ENCODE data around the gene TLK1. TPM values are rescaled to one million over a fixed set of nuclear protein-coding genes. Genes with fewer than 3 reads are reported as not detected.

The TLK1 gene
- polyA plus RNA-seq, 1 of the 3 experiments (the other 2 are of a cell fraction), result 4.8 TPM

- Histone ChIP-seq H3K9me3 (no peaks in the 10 kb centered on the region), H3K36me3 (replicated peaks in 1 of 2; ENCODE audit: control insufficient read depth in 1 of 2, insufficient read depth in 2 of 2, low read length in 1 of 2) (no peaks in the 10 kb centered on the region), H3K27ac (ENCODE audit: low read depth in 2 of 2, low read length in 1 of 2) (no peak overlapping the region), H3K4me2 (no peak overlapping the region), H3K9me2 (no peaks in the 10 kb centered on the region), H3K27me3 (ENCODE audit: insufficient read depth) (no peaks in the 10 kb centered on the region), H4K20me1 (ENCODE audit: insufficient read depth) (no peaks in the 10 kb centered on the region), H3K4me3 (ENCODE audit: low read depth in 2 of 2, low read length in 1 of 2) (no peak overlapping the region), H3F3A (replicated peaks; ENCODE audit: insufficient read depth) (peaks cover 10% of the 10 kb centered on the region), H2AFZ (ENCODE audit: low read depth) (no peak overlapping the region), H3K79me2 (ENCODE audit: insufficient read depth) (no peaks in the 10 kb centered on the region), H3K9ac (no peak overlapping the region), H3K4me1 (ENCODE audit: control insufficient read depth in 1 of 2, insufficient read depth in 2 of 2, low read depth in 1 of 2, low read length in 1 of 2) (peaks cover 5% of the 10 kb centered on the region in 2 experiments; a peak in 2 of 4 replicates)
- TF ChIP-seq SMC3 (IDR thresholded peaks at IDR 0.05; ENCODE audit: low read depth, low read length) (no peak), NRF1 (IDR thresholded peaks at IDR 0.05; ENCODE audit: low read depth, low read length) (no peak), MEF2A (IDR thresholded peaks at IDR 0.05; ENCODE audit: borderline replicate concordance, low read depth) (no peak), RFX5 (IDR thresholded peaks at IDR 0.05; ENCODE audit: low read length) (no peak), TEAD4 (IDR thresholded peaks at IDR 0.05; ENCODE audit: borderline replicate concordance, insufficient read depth) (no peak), RCOR1 (IDR thresholded peaks at IDR 0.05; ENCODE audit: low read length) (no peak), PBX3 (IDR thresholded peaks at IDR 0.05) (no peak), FOXJ3 (CRISPR knock-in tag; IDR thresholded peaks at IDR 0.05) (no peak), FOSL2 (IDR thresholded peaks at IDR 0.05; ENCODE audit: borderline replicate concordance, low read depth) (no peak), REST (IDR thresholded peaks at IDR 0.05; ENCODE audit: low read depth, low read length) (no peak), CHD2 (IDR thresholded peaks at IDR 0.05; ENCODE audit: low read length, partially characterized antibody) (no peak)
- no peak for DNase-seq
- CTCF ChIA-PET, result interaction anchor here (1.1 to 4.6 kb wide), 3 partner anchors 34 to 439 kb away, joined by 3 to 70 read pairs (median 4); partner anchors contain the start of gene GORASP2
- POLR2A ChIA-PET, result no interaction called here
- WGBS (ENCODE audit: low lambda C conversion rate), result 81% methylated on average over 4 of the region's 4 CpGs
These were observed 184.8 kb downstream of the TLK1 start for GRCh38 chr2:170975943-170976270.

GRCh38 chr2:170975127-170975942 lies 185.4 kb downstream of the TLK1 start:
- Histone ChIP-seq H3K36me3 (replicated peaks in 1 of 2; ENCODE audit: control insufficient read depth in 1 of 2, insufficient read depth in 2 of 2, low read length in 1 of 2) (no peaks in the 10 kb centered on the region), H4K20me1 (ENCODE audit: insufficient read depth) (no peaks in the 10 kb centered on the region), H3K27me3 (ENCODE audit: insufficient read depth) (no peaks in the 10 kb centered on the region), H3K4me2 (no peak overlapping the region), H3K27ac (ENCODE audit: low read depth in 2 of 2, low read length in 1 of 2) (no peak overlapping the region), H2AFZ (ENCODE audit: low read depth) (no peak overlapping the region), H3K9me2 (no peaks in the 10 kb centered on the region), H3K4me1 (ENCODE audit: control insufficient read depth in 1 of 2, insufficient read depth in 2 of 2, low read depth in 1 of 2, low read length in 1 of 2) (peaks cover 5 to 9% of the 10 kb centered on the region in 2 experiments; a peak in 2 of 4 replicates), H3K9ac (no peak overlapping the region), H3K79me2 (ENCODE audit: insufficient read depth) (no peaks in the 10 kb centered on the region), H3K4me3 (ENCODE audit: low read depth in 2 of 2, low read length in 1 of 2) (no peak overlapping the region), H3F3A (replicated peaks; ENCODE audit: insufficient read depth) (peaks cover 10% of the 10 kb centered on the region), H3K9me3 (no peaks in the 10 kb centered on the region)
- DNase-seq, result no peak
- WGBS (ENCODE audit: low lambda C conversion rate), result 97% methylated on average over 12 of the region's 17 CpGs
- ChIA-PET POLR2A (interaction anchor here (1.4 to 3.5 kb wide), 2 partner anchors 441 to 459 kb away, joined by 5 to 9 read pairs; partner anchors contain the start of genes DCAF17 and METTL8), CTCF (interaction anchor here (1.1 to 4.6 kb wide), 8 partner anchors 13 to 440 kb away, joined by 3 to 70 read pairs (median 13); partner anchors contain the start of genes GORASP2 and TLK1)
- TF ChIP-seq GATA2 (CRISPR knock-in tag; IDR thresholded peaks at IDR 0.05) (no peak), SIN3A (IDR thresholded peaks at IDR 0.05; ENCODE audit: borderline replicate concordance, low read depth, low read length) (no peak), SMC3 (IDR thresholded peaks at IDR 0.05; ENCODE audit: low read depth, low read length) (no peak), USF1 (IDR thresholded peaks at IDR 0.05; ENCODE audit: borderline replicate concordance, low read depth) (no peak), MEF2A (IDR thresholded peaks at IDR 0.05; ENCODE audit: borderline replicate concordance, low read depth) (no peak), NRF1 (IDR thresholded peaks at IDR 0.05; ENCODE audit: low read depth, low read length) (no peak), EZH2phosphoT487 (IDR thresholded peaks at IDR 0.05; ENCODE audit: borderline replicate concordance, low read depth) (no peak), ZBTB33 (IDR thresholded peaks at IDR 0.05; ENCODE audit: borderline replicate concordance, low read depth) (no peak), PBX3 (IDR thresholded peaks at IDR 0.05) (no peak)
